K562 (cell line): ENCODE measurements around the gene TMF1. TPM values are rescaled to one million over a fixed set of nuclear protein-coding genes. Genes with fewer than 3 reads are reported as not detected.
A peak's percentile ranks its signal among the peaks of the same experiment; 100 is the strongest.

Source experiments
- ARHGAP35 ChIP-seq: fragments of 450-650 bp; IDR thresholded peaks from 2 replicates; pipeline ENCODE4 v1.6.1; 2018; ENCODE audit not compliant: partially characterized antibody
- ELF1 ChIP-seq: fragments of 200-800 bp; sonication (Bioruptor generic); IDR thresholded peaks from 2 replicates; pipeline ENCODE4 v1.6.1; 2016; ENCODE audit warnings: missing genetic modification characterization, missing compliant biosample characterization
- ETV5 ChIP-seq: sonication (generic); formaldehyde crosslinking; IDR thresholded peaks from 2 replicates; pipeline ENCODE4 v1.4.0; 2020; ENCODE audit warnings: low read depth, mild to moderate bottlenecking, missing genetic modification reagents
- FOXA3 ChIP-seq, 2 experiments: fragments of 450-650 bp in 1 of 2; sonication (generic) in 1 of 2; formaldehyde crosslinking; IDR thresholded peaks in 1 of 2; conservative IDR thresholded peaks in 1 of 2; 2 replicates each; pipeline versions ENCODE4 v1.4.0 to v1.8.0; 2020 to 2022; ENCODE audit warnings: mild to moderate bottlenecking in 2 of 2, missing genetic modification reagents in 1 of 2
- FOXK1 ChIP-seq: sonication (generic); formaldehyde crosslinking; IDR thresholded peaks from 2 replicates; pipeline ENCODE4 v1.8.0; 2022; ENCODE audit warnings: missing genetic modification reagents, mild to moderate bottlenecking, borderline replicate concordance
- HDAC2 ChIP-seq: fragments of 450-650 bp; IDR thresholded peaks from 2 replicates; pipeline ENCODE4 v1.6.1; 2016; ENCODE audit warnings: mild to moderate bottlenecking
- HDGF ChIP-seq: fragments of 450-650 bp; IDR thresholded peaks from 2 replicates; pipeline ENCODE4 v1.6.1; 2016
- MAX ChIP-seq: sonication (generic); formaldehyde crosslinking; IDR thresholded peaks from 2 replicates; pipeline ENCODE4 v1.9.0; 2022; ENCODE audit warnings: mild to moderate bottlenecking, missing genetic modification reagents
- MTA1 ChIP-seq: fragments of 450-650 bp; IDR thresholded peaks from 2 replicates; pipeline ENCODE4 v1.6.1; 2017; ENCODE audit warnings: borderline replicate concordance
- NFYB ChIP-seq: IDR thresholded peaks from 2 replicates; pipeline ENCODE4 v1.6.1; 2011; ENCODE audit warnings: mild to moderate bottlenecking, moderate library complexity; ENCODE audit not compliant: insufficient read length; ENCODE audit errors: extremely low read depth
- NR1H2 ChIP-seq: sonication (generic); formaldehyde crosslinking; IDR thresholded peaks from 2 replicates; pipeline ENCODE4 v1.4.0; 2020; ENCODE audit warnings: mild to moderate bottlenecking, missing genetic modification reagents
- NR2C2 ChIP-seq, 2 experiments: fragments of 200-800 bp in 1 of 2; sonication (Bioruptor generic) in 1 of 2; sonication (generic) in 1 of 2; formaldehyde crosslinking in 1 of 2; IDR thresholded peaks; 2 replicates each; pipeline versions ENCODE4 v1.6.1 to v1.8.0; 2016 to 2022; ENCODE audit warnings: mild to moderate bottlenecking in 1 of 2, missing compliant biosample characterization in 1 of 2, missing genetic modification characterization in 1 of 2, missing genetic modification reagents in 1 of 2
- RBM34 ChIP-seq: fragments of 200-400 bp; formaldehyde crosslinking; IDR thresholded peaks from 2 replicates; pipeline ENCODE4 v1.6.1; 2018; ENCODE audit warnings: low read length, borderline replicate concordance; ENCODE audit not compliant: insufficient read depth
- TAF9B ChIP-seq: fragments of 450-650 bp; IDR thresholded peaks from 2 replicates; pipeline ENCODE4 v1.6.1; 2018; ENCODE audit warnings: mild to moderate bottlenecking; ENCODE audit not compliant: partially characterized antibody
- WHSC1 ChIP-seq: IDR thresholded peaks from one replicate; pipeline ENCODE4 v1.6.1; 2012; ENCODE audit warnings: low read length, control low read depth, inconsistent platforms
- ZBTB5 ChIP-seq: fragments of 450-650 bp; IDR thresholded peaks from 2 replicates; pipeline ENCODE4 v1.6.1; 2017; ENCODE audit warnings: antibody characterized with exemption
- ZNF175 ChIP-seq: fragments of 200-800 bp; sonication (Bioruptor generic); IDR thresholded peaks from 2 replicates; pipeline ENCODE4 v1.6.1; 2016; ENCODE audit warnings: low read depth, mild to moderate bottlenecking, missing genetic modification characterization, missing compliant biosample characterization
- ZNF586 ChIP-seq: fragments of 450-650 bp; formaldehyde crosslinking; conservative IDR thresholded peaks from 2 replicates; pipeline ENCODE4 v1.4.0; 2020; ENCODE audit warnings: mild to moderate bottlenecking, moderate library complexity
- ZNF707 ChIP-seq: fragments of 250-450 bp; sonication (Bioruptor Pico); conservative IDR thresholded peaks from 2 replicates; pipeline ENCODE4 v1.8.0; 2022; ENCODE audit warnings: inconsistent platforms, mild to moderate bottlenecking, moderate library complexity
- polyA plus RNA-seq, 8 experiments: library from polyadenylated mRNA; depleted of rRNA in 4 of 8; stranded (reverse) in 5 of 8; unstranded in 3 of 8; fragments of >200 nt; fragmentation: Nextera tagmentation in 2 of 8; fragmentation: Illumina TruSeq in 1 of 8; extraction: Ambion mirVana in 2 of 8; extraction: Trizol in 1 of 8; gene quantifications; 2 replicates each; pipeline versions ENCODE4 v1.2.1 to v1.2.3, GENCODE V29; 2011 to 2014; ENCODE audit warnings: inconsistent platforms in 1 of 8, missing spikeins in 1 of 8
- total RNA-seq, 7 experiments: library from RNA; depleted of rRNA in 6 of 7; stranded (reverse); fragments of >200 nt in 6 of 7; fragmentation: Illumina TruSeq in 2 of 7; extraction: Trizol in 2 of 7; gene quantifications; 2 replicates each; pipeline versions ENCODE4 v1.2.1 to v1.2.3, GENCODE V29; 2011 to 2021; ENCODE audit warnings: low replicate concordance in 1 of 7
- TF ChIP-seq, protein P1 (sequence below): sonication (generic); formaldehyde crosslinking; IDR thresholded peaks from 2 replicates; pipeline ENCODE4 v1.8.1; 2022; ENCODE audit warnings: missing genetic modification reagents
- TF ChIP-seq, protein P2 (sequence below): fragments of 450-650 bp; IDR thresholded peaks from 2 replicates; pipeline ENCODE4 v1.7.0; 2016; ENCODE audit warnings: borderline replicate concordance
- TF ChIP-seq, protein P3 (sequence below): sonication (generic); formaldehyde crosslinking; IDR thresholded peaks from 2 replicates; pipeline ENCODE4 v1.8.0; 2022; ENCODE audit warnings: mild to moderate bottlenecking, missing genetic modification reagents

The TMF1 gene
- total and polyA plus RNA-seq, 9 of the 15 experiments (the other 6 are each of a cell fraction or from before 2014, with no cell fraction given): 3.1 to 13.9 (median 10.3) TPM

- TF ChIP-seq ZBTB5 (no peak), HDAC2 (no peak), ZNF707 (CRISPR knock-in tag) (no peak), NFYB (no peak), NR1H2 (CRISPR knock-in tag) (no peak), ETV5 (CRISPR knock-in tag) (0 out of 2 replicates have a peak, but pooled peaks have one; percentile 59), MTA1 (no peak), ELF1 (tag) (peak; percentile 84), NR2C2 (CRISPR knock-in tag; IDR thresholded peaks at IDR 0.05) (no peak), NR2C2 (tag; IDR thresholded peaks at IDR 0.05) (peak; percentile 69; the same call in 1 of the 2 replicates), ARHGAP35 (no peak), HDGF (no peak), RBM34 (no peak), WHSC1 (no peak), TAF9B (peak; percentile 47), FOXK1 (CRISPR knock-in tag) (no peak), ZNF586 (no peak), MAX (CRISPR knock-in tag) (peak; percentile 43; the same call in 1 of the 2 replicates), ZNF175 (CRISPR knock-in tag) (no peak), FOXA3 (CRISPR knock-in tag; conservative IDR thresholded peaks at IDR 0.05 in 1 of 2, IDR thresholded peaks at IDR 0.05 in 1 of 2) (0 out of 4 replicates have a peak, but pooled peaks of 1 of the 2 experiments have one; percentile 16)
- TF ChIP-seq, protein P1, sequence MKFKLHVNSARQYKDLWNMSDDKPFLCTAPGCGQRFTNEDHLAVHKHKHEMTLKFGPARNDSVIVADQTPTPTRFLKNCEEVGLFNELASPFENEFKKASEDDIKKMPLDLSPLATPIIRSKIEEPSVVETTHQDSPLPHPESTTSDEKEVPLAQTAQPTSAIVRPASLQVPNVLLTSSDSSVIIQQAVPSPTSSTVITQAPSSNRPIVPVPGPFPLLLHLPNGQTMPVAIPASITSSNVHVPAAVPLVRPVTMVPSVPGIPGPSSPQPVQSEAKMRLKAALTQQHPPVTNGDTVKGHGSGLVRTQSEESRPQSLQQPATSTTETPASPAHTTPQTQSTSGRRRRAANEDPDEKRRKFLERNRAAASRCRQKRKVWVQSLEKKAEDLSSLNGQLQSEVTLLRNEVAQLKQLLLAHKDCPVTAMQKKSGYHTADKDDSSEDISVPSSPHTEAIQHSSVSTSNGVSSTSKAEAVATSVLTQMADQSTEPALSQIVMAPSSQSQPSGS (CRISPR knock-in tag): no peak
- TF ChIP-seq, protein P2, sequence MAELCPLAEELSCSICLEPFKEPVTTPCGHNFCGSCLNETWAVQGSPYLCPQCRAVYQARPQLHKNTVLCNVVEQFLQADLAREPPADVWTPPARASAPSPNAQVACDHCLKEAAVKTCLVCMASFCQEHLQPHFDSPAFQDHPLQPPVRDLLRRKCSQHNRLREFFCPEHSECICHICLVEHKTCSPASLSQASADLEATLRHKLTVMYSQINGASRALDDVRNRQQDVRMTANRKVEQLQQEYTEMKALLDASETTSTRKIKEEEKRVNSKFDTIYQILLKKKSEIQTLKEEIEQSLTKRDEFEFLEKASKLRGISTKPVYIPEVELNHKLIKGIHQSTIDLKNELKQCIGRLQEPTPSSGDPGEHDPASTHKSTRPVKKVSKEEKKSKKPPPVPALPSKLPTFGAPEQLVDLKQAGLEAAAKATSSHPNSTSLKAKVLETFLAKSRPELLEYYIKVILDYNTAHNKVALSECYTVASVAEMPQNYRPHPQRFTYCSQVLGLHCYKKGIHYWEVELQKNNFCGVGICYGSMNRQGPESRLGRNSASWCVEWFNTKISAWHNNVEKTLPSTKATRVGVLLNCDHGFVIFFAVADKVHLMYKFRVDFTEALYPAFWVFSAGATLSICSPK: no peak
- TF ChIP-seq, protein P3, sequence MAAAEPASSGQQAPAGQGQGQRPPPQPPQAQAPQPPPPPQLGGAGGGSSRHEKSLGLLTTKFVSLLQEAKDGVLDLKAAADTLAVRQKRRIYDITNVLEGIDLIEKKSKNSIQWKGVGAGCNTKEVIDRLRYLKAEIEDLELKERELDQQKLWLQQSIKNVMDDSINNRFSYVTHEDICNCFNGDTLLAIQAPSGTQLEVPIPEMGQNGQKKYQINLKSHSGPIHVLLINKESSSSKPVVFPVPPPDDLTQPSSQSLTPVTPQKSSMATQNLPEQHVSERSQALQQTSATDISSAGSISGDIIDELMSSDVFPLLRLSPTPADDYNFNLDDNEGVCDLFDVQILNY (CRISPR knock-in tag): no peak
Measured at GRCh38 chr3:69051756-69052471, at the start of gene TMF1 (continued).
